Esophagus muscularis mucosa (tissue), 3 donors: Measurements from ENCODE around the gene ANOS1.

Experiments used
- CTCF ChIP-seq, 3 experiments: fragments of 200-600 bp in 2 of 3; fragments of 450-650 bp in 1 of 3; sonication (generic) in 2 of 3; IDR thresholded peaks; one replicate each; pipeline ENCODE4 v1.5.1; 2017 to 2019; ENCODE audit warnings: antibody characterized with exemption in 3 of 3, mild to moderate bottlenecking in 2 of 3, moderate library complexity in 1 of 3
- POLR2A ChIP-seq: fragments of 450-650 bp; IDR thresholded peaks from one replicate; pipeline ENCODE4 v1.6.1; 2017; ENCODE audit warnings: antibody characterized with exemption, moderate library complexity, mild to moderate bottlenecking, low read depth

GRCh38 chrX:8711401-8711800 is 20.5 kb downstream of the ANOS1 start:
- TF ChIP-seq CTCF (IDR thresholded peaks at IDR 0.05) (no peak), POLR2A (no peak)
